ENCODE results near the gene LRRC47.

DNA sequence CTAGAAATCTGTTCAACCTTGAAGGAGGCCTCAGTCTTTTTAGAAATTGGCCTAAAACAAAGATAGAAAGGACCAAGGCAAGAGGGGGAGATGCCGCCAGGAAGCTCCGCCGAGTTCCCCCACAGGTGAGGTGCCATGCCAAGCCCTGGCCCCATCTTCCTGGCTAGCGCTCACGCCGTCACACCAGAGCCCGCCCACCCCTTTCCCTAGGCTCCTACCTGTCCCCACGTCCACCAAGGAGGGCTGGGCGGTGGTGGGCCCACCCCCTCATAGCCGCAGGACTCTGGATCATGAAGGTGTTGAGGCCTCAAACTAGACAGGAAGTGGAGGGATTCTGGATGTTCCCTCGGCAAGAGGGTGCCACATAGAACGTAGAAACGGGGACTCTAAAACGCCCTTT, 59.6 kb downstream of the LRRC47 start:
- TF ChIP-seq CTCF (IDR thresholded peaks at IDR 0.05) (no peak), POLR2A (IDR thresholded peaks at IDR 0.05) (no peak)
